ENCODE data around the gene TSSK3.

The TSSK3 gene

DNA sequence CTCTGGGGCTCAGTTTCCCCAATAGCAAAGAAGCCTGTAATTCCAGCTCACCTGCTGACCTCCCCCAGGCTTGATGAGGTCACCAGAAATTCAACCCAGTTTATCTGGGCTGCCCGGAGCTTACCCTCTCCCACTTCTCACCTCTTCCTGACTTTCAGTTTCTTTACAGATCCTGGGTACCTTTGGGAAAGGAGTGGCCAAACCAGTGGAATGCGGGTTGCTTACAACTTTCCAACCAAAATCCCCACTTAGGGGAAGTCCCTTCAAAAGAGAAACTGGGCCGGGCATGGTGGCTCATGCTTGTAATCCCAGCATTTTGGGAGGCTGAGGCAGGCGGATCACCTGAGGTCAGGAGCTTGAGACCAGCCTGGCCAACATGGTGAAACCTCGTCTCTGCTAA, 20.4 kb upstream of the TSSK3 start:
- Histone ChIP-seq H3K36me3 (no peaks in the 10 kb centered on the region), H3K4me3 (ENCODE audit: low read depth in 1 of 2, low read length in 1 of 2) (no peak overlapping the region), H3K27me3 (no peaks in the 10 kb centered on the region), H3K9me3 (no peaks in the 10 kb centered on the region), H3K27ac (no peak overlapping the region), H3K4me1 (ENCODE audit: control insufficient read depth in 1 of 2, insufficient read depth in 1 of 2, low read depth in 1 of 2, low read length in 1 of 2) (peaks cover 36 to 47% of the 10 kb centered on the region in 2 experiments)
- TF ChIP-seq, protein P1, sequence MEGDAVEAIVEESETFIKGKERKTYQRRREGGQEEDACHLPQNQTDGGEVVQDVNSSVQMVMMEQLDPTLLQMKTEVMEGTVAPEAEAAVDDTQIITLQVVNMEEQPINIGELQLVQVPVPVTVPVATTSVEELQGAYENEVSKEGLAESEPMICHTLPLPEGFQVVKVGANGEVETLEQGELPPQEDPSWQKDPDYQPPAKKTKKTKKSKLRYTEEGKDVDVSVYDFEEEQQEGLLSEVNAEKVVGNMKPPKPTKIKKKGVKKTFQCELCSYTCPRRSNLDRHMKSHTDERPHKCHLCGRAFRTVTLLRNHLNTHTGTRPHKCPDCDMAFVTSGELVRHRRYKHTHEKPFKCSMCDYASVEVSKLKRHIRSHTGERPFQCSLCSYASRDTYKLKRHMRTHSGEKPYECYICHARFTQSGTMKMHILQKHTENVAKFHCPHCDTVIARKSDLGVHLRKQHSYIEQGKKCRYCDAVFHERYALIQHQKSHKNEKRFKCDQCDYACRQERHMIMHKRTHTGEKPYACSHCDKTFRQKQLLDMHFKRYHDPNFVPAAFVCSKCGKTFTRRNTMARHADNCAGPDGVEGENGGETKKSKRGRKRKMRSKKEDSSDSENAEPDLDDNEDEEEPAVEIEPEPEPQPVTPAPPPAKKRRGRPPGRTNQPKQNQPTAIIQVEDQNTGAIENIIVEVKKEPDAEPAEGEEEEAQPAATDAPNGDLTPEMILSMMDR (IDR thresholded peaks at IDR 0.05), result no peak

DNA sequence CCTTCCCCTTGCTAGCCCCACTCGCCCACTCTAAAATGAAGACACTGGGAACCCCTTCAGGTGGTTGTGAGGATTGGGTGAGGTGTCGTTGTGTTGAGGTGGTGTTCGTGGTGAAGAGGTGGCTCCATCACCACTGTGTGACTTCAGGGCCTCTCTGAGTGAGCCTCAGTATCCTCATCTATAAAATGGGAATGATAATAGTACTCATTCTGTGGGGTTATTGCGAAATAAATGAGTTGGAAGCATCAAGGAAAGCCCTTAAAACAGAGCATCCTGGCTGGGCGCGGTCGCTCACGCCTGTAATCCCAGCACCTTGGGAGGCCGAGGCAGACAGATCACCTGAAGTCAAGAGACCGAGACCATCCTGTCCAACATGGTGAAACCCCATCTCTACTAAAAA, 19.6 kb upstream of the TSSK3 start:
- Histone ChIP-seq H3K9me3 (no peaks in the 10 kb centered on the region), H3K36me3 (no peaks in the 10 kb centered on the region), H3K27me3 (no peaks in the 10 kb centered on the region), H3K27ac (no peak overlapping the region), H3K4me1 (ENCODE audit: control insufficient read depth in 1 of 2, insufficient read depth in 1 of 2, low read depth in 1 of 2, low read length in 1 of 2) (peaks cover 29 to 42% of the 10 kb centered on the region in 2 experiments), H3K4me3 (ENCODE audit: low read depth in 1 of 2, low read length in 1 of 2) (no peak overlapping the region)
- TF ChIP-seq, protein P1 (IDR thresholded peaks at IDR 0.05), result no peak

DNA sequence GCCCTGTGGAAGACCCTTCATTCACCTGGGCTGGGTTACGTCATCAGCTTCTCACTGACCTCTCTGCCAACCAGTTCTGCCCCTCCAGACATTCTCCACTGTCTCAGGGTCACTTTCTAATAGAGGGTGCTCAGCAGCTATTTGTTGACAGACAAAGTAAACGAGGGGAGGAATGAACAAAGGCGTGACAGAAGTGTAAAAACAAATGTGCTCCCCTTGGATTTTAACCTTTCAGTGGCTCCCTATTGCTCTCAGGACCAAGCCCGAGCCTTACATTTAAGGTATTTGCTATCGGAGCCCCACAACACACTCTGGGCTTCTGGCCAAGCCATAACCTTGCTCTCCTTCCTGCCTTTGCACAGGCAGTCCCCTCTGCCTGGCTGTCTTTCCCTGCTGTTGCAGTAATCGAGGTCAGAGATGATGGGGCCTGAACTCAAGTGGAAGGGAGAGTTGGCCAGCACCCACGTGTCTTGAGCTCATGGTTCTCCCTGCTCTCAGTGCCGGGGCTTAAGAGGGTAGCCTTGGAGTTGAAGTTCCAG, 17.0 kb upstream of the TSSK3 start:
- TF ChIP-seq, protein P1 (IDR thresholded peaks at IDR 0.05), result no peak
- H3K4me3 ChIP-seq (ENCODE audit: low read depth in 1 of 2, low read length in 1 of 2), result no peak overlapping the region
- H3K36me3 ChIP-seq, result no peaks in the 10 kb centered on the region
- no peaks in the 10 kb centered on the region for H3K27me3 ChIP-seq
- no peaks in the 10 kb centered on the region for H3K9me3 ChIP-seq
- no peak overlapping the region for H3K27ac ChIP-seq
- peaks cover 30 to 42% of the 10 kb centered on the region in 2 experiments for H3K4me1 ChIP-seq (ENCODE audit: control insufficient read depth in 1 of 2, insufficient read depth in 1 of 2, low read depth in 1 of 2, low read length in 1 of 2)

DNA sequence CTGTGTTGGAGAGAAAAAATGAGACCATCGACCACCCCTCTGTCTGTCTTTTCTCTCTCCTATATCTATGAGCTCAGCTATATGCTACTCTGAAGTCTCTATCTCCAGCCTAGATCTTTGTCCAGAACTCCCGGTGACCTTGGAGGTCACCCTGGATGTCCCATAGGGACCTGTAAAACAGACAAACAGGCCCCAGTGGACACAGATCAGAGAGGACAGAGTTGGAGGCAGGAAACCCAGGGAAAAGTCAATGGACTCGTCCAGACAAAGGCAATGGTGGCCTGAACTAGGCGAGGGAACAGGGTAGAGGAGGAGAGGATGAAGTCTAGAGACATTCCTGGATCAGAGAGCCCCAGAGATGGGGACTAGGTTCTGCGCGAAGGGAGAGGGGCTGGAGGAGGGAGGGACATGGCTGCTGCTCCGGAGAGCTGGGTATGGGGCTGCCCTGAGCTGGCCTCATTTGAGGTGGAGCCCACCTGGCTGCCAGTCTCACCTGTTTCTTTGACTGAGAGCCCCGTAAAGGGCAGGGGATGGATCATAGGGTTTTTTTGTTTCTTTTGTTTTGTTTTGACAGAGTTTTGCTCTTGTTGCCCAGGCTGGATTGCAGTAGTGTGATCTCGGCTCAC, 15.7 kb upstream of the TSSK3 start:
- Histone ChIP-seq H3K4me3 (ENCODE audit: low read depth in 1 of 2, low read length in 1 of 2) (no peak overlapping the region), H3K27ac (no peak overlapping the region), H3K27me3 (no peaks in the 10 kb centered on the region), H3K4me1 (ENCODE audit: control insufficient read depth in 1 of 2, insufficient read depth in 1 of 2, low read depth in 1 of 2, low read length in 1 of 2) (peaks cover 37 to 55% of the 10 kb centered on the region in 2 experiments), H3K9me3 (no peaks in the 10 kb centered on the region), H3K36me3 (no peaks in the 10 kb centered on the region)
- TF ChIP-seq, protein P1 (IDR thresholded peaks at IDR 0.05), result no peak

DNA sequence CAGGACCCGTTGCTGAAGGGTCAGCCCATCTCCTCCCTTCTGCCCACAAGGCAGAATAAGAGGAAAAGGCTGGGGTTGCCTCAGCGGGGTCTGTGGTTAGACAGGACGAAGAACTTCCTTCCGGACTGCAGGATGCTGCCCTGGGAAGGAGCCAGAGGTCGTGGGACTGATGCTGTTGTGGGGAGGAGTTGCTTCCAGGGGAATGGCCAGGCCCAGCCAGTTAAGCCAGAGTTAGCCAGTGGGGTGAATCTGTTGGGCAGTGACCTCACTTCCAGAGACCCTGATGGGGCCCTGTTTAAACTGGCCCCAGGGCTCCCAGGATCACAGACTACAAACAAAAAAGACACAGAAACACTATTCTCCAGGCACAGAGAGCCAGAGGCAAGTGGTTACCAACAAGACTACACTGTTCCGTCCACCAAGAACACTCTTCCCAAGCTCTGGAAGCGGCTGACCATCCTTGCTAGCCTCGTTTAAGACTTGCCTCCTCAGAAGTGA, 13.1 kb upstream of the TSSK3 start:
- H3K4me1 ChIP-seq (ENCODE audit: control insufficient read depth in 1 of 2, insufficient read depth in 1 of 2, low read depth in 1 of 2, low read length in 1 of 2), result peaks cover 52 to 59% of the 10 kb centered on the region in 2 experiments
- H3K27ac ChIP-seq, result peak overlapping the region; percentile 96
- H3K36me3 ChIP-seq, result no peaks in the 10 kb centered on the region
- peak overlapping the region; percentile 41 to 80 for H3K4me3 ChIP-seq (ENCODE audit: low read depth in 1 of 2, low read length in 1 of 2)
- TF ChIP-seq, protein P1 (IDR thresholded peaks at IDR 0.05), result no peak
- no peaks in the 10 kb centered on the region for H3K27me3 ChIP-seq
- H3K9me3 ChIP-seq, result no peaks in the 10 kb centered on the region

All from neutrophil (primary cell).